SU-DHL-6 (cell line): ENCODE measurements around the gene SMIM32.

Experiments
- H2AFZ ChIP-seq: fragments of 200-600 bp; sonication (generic); 2 replicates; pipeline ENCODE4 v1.6.1; 2014; ENCODE audit warnings: low read depth, mild to moderate bottlenecking, moderate library complexity, mixed read lengths, antibody characterized with exemption, low read length; ENCODE audit not compliant: severe bottlenecking
- H3F3A ChIP-seq: fragments of 200-600 bp; shearing (Covaris generic); 2 replicates; pipeline ENCODE4 v1.6.0; 2016; ENCODE audit warnings: antibody characterized with exemption, mild to moderate bottlenecking; ENCODE audit not compliant: insufficient read depth
- H3K27ac ChIP-seq: fragments of 200-600 bp; sonication (generic); 2 replicates; pipeline ENCODE4 v1.5.1; 2016; ENCODE audit warnings: low read depth, mild to moderate bottlenecking, low read length, moderate library complexity, mixed read lengths
- H3K27me3 ChIP-seq: fragments of 200-600 bp; sonication (generic), shearing (Covaris generic); 2 replicates; pipeline ENCODE4 v1.6.0; 2014; ENCODE audit warnings: mild to moderate bottlenecking, low read length
- H3K36me3 ChIP-seq: fragments of 200-600 bp; sonication (generic); 2 replicates; pipeline ENCODE4 v1.6.1; 2014; ENCODE audit warnings: mild to moderate bottlenecking, low read length, mixed read lengths
- H3K4me2 ChIP-seq: fragments of 300-600, 200-600 bp; shearing (Covaris generic), sonication (generic); 2 replicates; pipeline ENCODE4 v1.6.0; 2014; ENCODE audit warnings: low read length, low read depth, mild to moderate bottlenecking; ENCODE audit not compliant: poor library complexity, severe bottlenecking
- H3K4me3 ChIP-seq: fragments of 200-600 bp; sonication (generic); 2 replicates; pipeline ENCODE4 v1.5.1; 2014; ENCODE audit warnings: antibody characterized with exemption, low read length, mild to moderate bottlenecking, mixed read lengths; ENCODE audit not compliant: insufficient read depth, poor library complexity, severe bottlenecking
- H3K79me2 ChIP-seq: fragments of 200-600 bp; sonication (generic); 2 replicates; pipeline ENCODE4 v1.6.1; 2014; ENCODE audit warnings: mild to moderate bottlenecking, low read length, moderate library complexity; ENCODE audit not compliant: insufficient read depth
- H3K9ac ChIP-seq: fragments of 200-600 bp; sonication (generic); 2 replicates; pipeline ENCODE4 v1.7.0; 2014; ENCODE audit warnings: mild to moderate bottlenecking, low read length
- H3K9me2 ChIP-seq: fragments of 200-600 bp; sonication (generic); replicated peaks from 2 replicates; pipeline ENCODE4 v1.6.1; 2014; ENCODE audit warnings: low read length; ENCODE audit not compliant: insufficient read depth
- H3K9me3 ChIP-seq: fragments of 200-600 bp; sonication (generic); 2 replicates; pipeline ENCODE4 v1.6.1; 2014; ENCODE audit warnings: low read length, mixed read lengths; ENCODE audit not compliant: insufficient read depth
- H4K20me1 ChIP-seq: fragments of 200-600 bp; sonication (generic); 2 replicates; pipeline ENCODE4 v1.6.1; 2014; ENCODE audit warnings: low read depth, mild to moderate bottlenecking, antibody characterized with exemption, low read length, moderate library complexity, mixed read lengths
- CTCF ChIP-seq: fragments of 200-600 bp; sonication (generic); IDR thresholded peaks from one replicate; pipeline ENCODE4 v1.5.1; 2017; ENCODE audit warnings: antibody characterized with exemption, mild to moderate bottlenecking, low read length, moderate library complexity; ENCODE audit not compliant: insufficient read depth, poor library complexity, severe bottlenecking
- EZH2phosphoT487 ChIP-seq: fragments of 200-600 bp; sonication (generic), shearing (Covaris generic); conservative IDR thresholded peaks from 2 replicates; pipeline ENCODE4 v1.6.1; 2018; ENCODE audit warnings: mild to moderate bottlenecking, antibody characterized with exemption, low read length, moderate library complexity, mixed read lengths

SMIM32 gene

DNA sequence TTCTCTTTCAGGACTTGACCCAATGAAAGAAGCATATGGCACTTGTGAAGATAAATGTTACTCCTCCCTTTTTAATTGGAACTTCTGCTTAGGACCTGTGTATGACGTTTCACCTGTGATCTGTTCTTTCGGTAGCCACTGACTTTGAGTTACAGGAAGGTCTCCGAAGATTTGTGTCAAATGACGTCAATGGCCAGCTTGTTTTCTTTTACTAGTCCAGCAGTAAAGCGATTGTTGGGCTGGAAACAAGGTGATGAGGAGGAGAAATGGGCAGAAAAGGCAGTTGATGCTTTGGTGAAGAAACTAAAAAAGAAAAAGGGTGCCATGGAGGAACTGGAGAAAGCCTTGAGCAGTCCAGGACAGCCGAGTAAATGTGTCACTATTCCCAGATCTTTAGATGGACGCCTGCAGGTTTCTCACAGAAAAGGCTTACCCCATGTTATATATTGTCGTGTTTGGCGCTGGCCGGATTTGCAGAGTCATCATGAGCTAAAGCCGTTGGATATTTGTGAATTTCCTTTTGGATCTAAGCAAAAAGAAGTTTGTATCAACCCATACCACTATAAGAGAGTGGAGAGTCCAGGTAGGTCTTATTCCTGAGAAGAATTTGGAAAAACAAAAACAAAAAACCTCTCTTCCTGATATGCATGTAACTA is 39.3 kb downstream of the SMIM32 start:
- Histone ChIP-seq H3K9me2 (no peaks in the 10 kb centered on the region), H3K79me2 (peaks cover 99% of the 10 kb centered on the region), H3K9ac (no peak overlapping the region), H3K27ac (no peak overlapping the region), H3K27me3 (no peaks in the 10 kb centered on the region), H3K4me2 (no peak overlapping the region), H3K36me3 (peaks cover 67% of the 10 kb centered on the region), H3K9me3 (no peaks in the 10 kb centered on the region), H4K20me1 (peaks cover 11% of the 10 kb centered on the region; the same call in 1 of the 2 replicates), H3K4me3 (no peak overlapping the region), H2AFZ (no peak overlapping the region), H3F3A (no peaks in the 10 kb centered on the region; the same call in 1 of the 2 replicates)
- TF ChIP-seq CTCF (no peak), EZH2phosphoT487 (no peak)

DNA sequence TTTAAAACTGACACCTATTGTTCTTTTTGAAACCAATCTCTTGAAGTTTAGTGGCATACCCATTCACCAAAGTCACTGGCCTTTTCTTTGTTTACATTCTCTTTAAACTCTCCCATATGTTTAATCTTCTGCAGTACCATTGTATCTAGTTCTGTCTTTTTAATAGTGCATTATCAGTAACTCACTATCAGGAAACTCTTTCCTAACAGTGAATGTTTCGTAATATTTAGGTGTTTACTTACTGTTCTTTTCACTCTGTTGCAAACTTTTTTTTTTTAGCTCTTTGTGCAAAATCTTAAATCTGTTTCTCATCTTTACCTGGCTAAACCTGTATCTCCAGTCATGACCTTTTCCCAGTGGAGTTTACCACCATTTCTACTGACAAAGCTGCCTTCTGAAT is 43.1 kb downstream of the SMIM32 start:
- Histone ChIP-seq H3K9me3 (no peaks in the 10 kb centered on the region), H3K27me3 (no peaks in the 10 kb centered on the region), H3K4me3 (no peak overlapping the region), H3F3A (no peaks in the 10 kb centered on the region; the same call in 1 of the 2 replicates), H3K27ac (no peak overlapping the region), H3K9me2 (no peaks in the 10 kb centered on the region), H3K36me3 (peaks cover 51% of the 10 kb centered on the region), H3K79me2 (peaks cover 99% of the 10 kb centered on the region), H3K9ac (no peak overlapping the region), H4K20me1 (peaks cover 30% of the 10 kb centered on the region), H2AFZ (no peak overlapping the region), H3K4me2 (no peak overlapping the region)
- TF ChIP-seq CTCF (no peak), EZH2phosphoT487 (no peak)

DNA sequence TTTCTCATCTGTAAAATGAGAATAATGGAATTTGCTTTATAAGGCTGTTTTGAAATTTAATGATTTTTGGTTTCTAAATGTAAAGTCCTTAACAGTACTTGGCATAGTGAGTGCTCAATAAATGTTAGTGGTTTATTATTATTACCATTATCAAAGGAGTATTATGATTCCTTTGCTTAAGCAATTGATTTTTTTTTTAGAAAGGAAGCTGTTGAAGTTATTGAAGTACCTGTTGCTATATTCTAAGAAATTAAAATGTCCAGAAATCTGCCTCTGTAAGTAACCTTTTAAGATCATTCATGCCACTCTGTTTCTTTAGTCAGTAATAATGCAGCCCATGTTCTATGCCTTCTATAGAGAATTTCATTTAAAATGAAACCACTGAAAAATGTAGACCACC is 45.3 kb downstream of the SMIM32 start:
- Histone ChIP-seq H3K79me2 (peaks cover 100% of the 10 kb centered on the region), H3K9me2 (no peaks in the 10 kb centered on the region), H3K9ac (no peak overlapping the region), H3K36me3 (peaks cover 30% of the 10 kb centered on the region), H3K4me2 (no peak overlapping the region), H3K9me3 (no peaks in the 10 kb centered on the region), H3K27ac (no peak overlapping the region), H4K20me1 (peaks cover 45% of the 10 kb centered on the region), H3K4me3 (no peak overlapping the region), H2AFZ (no peak overlapping the region), H3K27me3 (no peaks in the 10 kb centered on the region), H3F3A (no peaks in the 10 kb centered on the region; the same call in 1 of the 2 replicates)
- TF ChIP-seq EZH2phosphoT487 (no peak), CTCF (no peak)
